HG03139 (cell line): ENCODE data around the gene CEP89.
"Not testable (repeated sequence)": the region's sequence is repeated elsewhere in the genome, so short reads cannot be mapped to it uniquely, and the experiment has no call there.

Experiments
- ATAC-seq: cut with Tn5 transposase; IDR thresholded peaks from one replicate; pipeline ENCODE4 v1.9.1; 2021; ENCODE audit not compliant: unreplicated experiment

The CEP89 gene

GRCh38 chr19:32896516-32897214 lies 75.1 kb downstream of the CEP89 start:
- no peak for ATAC-seq

DNA sequence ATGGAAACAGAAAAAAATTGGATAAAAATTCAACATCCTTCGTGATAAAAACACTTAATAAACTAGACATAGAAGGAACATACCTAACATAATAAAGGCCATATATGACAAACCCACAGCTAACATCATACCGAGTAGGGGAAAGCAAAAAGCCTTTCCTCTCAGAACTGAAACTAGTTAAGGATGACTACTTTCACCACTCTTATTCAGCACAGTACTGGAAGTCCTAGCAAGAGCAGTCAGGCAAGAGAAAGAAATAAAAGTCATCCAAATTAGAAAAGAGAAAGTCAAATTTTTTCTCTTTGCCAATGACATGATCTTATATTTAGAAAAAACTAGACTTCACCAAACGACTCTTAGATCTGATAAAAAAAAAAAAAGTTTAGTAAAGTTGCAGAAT lies 76.4 kb downstream of the CEP89 start:
- ATAC-seq = no peak

DNA sequence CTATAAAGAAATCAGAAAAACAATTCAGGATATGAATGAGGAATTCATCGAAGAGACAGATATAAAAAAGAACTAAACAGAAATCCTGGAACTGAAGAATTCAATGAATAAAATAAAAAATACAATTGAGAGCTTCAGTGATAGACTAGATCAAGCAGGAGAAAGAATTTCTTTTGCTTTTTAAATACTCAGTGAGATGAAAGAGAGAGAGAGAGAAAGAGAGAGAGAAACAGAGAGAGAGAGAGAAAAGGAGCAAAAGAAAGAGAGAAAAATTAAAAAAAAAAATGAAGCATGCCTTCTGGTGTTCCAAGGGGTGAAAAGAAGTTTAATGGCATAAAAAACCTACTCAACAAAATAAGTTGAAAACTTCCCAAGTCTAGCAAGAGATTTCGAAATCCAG lies 80.1 kb downstream of the CEP89 start:
- no peak for ATAC-seq

- no peak for ATAC-seq
Observed at GRCh38 chr19:32890841-32891240, 80.9 kb downstream of the CEP89 start.

GRCh38 chr19:32890326-32890725 lies 81.4 kb downstream of the CEP89 start:
- no peak for ATAC-seq

DNA sequence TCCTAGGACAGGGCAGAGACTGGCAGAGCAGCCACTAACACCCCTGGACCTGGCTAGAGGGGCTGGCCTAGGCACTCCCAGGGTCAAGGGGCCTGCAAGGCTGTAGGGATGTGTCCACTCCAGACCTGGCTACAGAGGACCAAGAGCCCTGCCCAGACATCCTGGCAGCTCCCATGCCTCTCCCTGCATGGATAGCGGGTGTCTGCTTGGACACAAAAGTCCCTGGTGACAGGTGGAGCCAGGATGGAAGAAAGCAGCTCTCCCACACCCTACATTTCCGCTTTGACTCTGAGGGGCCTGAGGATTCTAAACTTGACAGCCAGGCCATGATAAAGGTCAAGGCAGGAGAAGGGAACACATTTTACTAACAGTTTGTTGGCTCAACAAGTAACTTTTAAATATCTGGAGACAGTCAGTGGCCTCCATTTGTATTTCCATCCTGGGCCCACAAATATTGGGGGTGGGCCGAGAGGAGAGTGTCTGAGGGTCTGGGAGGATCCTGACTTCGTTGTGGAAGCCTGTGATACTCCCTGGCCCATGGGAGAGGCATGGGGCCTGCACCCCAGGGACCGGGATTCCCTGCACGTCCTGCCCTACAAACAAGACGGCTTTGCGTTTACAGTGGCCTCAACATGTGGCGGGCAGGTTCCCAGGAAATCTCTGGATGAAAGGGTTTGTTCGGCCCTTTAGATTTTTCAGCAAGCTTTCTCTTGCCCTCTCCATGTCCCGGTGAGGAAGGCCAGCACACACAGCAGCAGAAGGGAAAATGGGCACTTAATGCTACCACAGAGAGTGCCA lies 82.4 kb downstream of the CEP89 start:
- ATAC-seq = no peak

DNA sequence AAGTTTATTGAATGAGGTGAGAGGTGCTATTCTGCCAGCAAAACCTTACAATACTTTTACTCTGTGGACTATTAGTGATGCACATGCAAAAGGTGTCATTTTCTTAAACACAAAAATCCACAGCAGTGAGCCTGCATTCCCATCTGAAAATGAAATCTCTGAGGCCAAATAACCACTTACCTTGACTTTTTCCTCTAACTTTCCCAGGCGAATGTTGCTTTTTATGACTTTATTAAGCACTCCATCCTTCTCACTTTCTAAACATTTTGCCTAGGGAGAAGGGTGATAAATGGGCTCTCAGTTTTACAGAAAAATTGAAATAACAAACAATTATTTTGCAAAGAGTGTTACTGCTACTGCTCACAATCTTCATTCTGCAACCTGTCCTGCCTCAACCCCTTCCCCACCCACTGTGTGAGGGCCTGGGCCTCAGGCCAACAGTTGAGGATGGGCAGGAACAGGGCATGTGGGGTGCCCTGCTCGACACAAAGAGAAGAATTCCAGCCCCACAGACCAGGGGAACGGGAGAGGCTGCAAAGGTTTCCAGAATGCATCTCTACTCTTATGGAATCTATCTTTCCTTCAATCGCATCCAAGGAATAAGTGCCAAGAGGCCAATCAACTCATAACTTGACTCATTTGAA lies 84.1 kb downstream of the CEP89 start:
- ATAC-seq = no peak

GRCh38 chr19:32886241-32886640 lies 85.5 kb downstream of the CEP89 start:
- ATAC-seq = no peak

DNA sequence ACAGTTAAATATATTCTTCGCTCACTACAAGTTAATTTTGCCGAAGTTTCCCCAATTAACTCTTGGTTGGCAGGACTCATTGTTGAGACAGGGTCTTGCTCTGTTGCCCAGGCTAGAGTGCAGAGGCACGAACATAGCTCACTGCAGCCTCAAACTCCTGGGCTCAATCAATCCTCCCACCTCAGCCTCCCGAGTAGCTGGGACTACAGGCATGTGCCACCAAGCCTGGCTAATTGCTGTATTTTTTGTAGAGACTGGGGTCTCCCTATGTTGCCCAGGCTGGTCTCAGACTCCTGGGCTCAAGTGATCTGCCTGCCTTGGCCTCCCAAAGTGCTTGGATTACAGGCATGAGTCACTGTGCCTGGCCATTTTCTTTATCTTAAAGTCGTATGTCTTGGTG lies 86.5 kb downstream of the CEP89 start:
- not testable (repeated sequence) for ATAC-seq

GRCh38 chr19:32881766-32882165 lies 90.0 kb downstream of the CEP89 start:
- no peak for ATAC-seq

- ATAC-seq = no peak
Observed at GRCh38 chr19:32880622-32881021, 91.1 kb downstream of the CEP89 start.

- no peak for ATAC-seq
Observed at GRCh38 chr19:32879741-32880140, 92.0 kb downstream of the CEP89 start.

GRCh38 chr19:32878988-32879387 lies 92.8 kb downstream of the CEP89 start:
- no peak for ATAC-seq

GRCh38 chr19:32877977-32878745 lies 93.6 kb downstream of the CEP89 start:
- no peak for ATAC-seq

DNA sequence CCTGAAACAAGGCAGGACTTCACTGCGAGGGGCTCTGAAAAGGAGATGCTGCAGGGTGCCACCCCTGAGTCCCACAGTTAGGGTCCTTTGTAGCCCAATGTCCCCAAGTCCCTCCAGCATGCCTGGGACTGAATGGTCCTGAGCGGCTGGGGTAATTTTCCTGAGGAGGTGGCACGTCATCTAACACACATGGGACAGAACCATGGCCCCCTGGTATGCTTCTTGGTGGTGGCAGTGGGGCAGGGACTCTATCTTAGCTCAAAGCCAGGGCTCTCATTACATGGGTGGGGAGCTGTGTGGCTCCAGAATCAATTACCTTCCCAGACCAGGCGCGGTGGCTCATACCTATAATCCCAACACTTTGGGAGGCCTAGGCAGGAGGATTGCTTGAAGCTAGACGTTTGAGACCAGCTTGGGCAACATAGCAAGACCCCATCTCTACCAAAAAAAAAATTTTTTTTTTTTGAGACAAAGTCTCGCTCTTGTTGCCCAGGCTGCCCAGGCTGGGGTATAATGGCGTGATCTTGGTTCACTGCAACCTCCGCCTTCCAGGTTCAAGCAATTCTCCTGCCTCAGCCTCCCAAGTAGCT lies 94.3 kb downstream of the CEP89 start:
- no peak for ATAC-seq

GRCh38 chr19:32876919-32877285 lies 94.9 kb downstream of the CEP89 start:
- ATAC-seq = no peak

DNA sequence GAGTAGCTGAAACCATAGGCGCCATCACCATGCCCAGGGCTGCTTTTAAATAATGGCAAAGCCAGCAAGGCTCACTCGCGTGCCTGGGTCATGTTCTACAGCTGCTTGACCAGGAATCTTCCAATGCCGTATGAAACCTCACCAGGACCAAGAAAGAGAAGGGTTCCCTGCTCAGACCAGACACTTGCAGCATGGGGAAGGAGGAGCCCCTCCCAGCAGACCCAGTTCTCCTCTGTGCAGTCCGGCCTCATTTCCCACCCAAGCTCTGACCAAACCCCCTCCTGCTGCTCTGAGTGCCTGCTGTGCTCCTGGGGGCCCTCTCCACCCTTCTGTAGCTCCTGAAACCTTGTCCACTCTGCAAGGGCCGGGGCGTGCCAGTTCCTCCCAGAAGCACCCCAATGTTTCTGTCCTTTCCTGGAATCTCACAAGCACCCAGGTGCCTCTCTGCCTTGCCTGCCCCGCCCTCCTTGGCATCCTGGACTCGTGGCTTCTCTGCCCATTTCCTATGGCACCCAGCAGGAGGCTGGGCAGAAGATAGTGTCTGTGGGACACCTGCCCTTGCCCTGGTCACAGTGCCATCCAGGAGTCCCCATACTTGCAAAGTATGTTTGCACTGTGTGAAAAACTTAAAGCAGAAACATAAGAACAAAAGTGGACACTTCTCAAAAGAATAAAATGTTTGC lies 95.4 kb downstream of the CEP89 start:
- ATAC-seq = no peak

DNA sequence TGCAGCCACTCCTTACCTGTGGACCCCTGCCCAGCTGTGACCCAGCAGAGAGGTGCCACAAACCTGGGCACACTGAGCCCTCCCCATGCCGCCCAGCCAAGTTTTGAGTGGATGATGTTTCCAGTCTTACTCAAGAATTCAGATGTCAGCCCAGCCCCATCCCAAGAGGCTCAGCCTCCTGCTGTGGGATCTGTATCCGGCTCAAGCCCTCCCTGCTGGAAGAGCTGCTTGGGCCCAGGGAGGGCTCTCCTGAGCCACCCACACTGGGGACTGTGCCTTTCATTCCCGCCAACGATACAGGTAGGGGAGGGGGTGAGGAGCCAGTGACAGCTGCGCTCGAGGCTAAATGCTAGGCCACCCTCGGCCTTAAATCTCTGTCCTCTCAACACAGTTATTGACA lies 96.3 kb downstream of the CEP89 start:
- no peak for ATAC-seq

DNA sequence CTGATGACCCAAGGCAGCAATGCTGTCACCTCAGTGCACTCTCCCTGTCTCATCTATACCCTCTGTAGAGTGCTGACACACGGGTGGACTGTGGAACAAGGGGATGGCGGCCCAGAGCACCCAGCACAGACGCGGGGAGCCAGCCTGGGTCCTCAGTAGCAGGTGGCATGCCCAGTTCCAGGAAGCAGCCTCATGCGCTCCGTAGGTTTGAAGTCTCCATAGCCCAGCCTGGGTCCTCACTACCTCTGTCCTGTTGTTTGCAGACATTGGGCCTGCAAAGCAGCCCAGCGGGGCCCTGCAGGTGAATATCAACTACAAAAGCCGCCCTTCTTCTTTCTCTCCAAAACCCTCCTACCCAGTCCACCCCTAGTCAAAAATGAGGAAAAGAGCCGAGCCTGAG lies 97.2 kb downstream of the CEP89 start:
- no peak for ATAC-seq

- no peak for ATAC-seq
Observed at GRCh38 chr19:32873247-32873959, 98.4 kb downstream of the CEP89 start.
